Measurements from ENCODE around the gene DLST. TPM values are rescaled to one million over a fixed set of nuclear protein-coding genes. Genes with fewer than 3 reads are reported as not detected.

DLST gene
- total RNA-seq, 4 donors from 2014 or later: 79.3 to 98.7 (median 87.8) TPM

DNA sequence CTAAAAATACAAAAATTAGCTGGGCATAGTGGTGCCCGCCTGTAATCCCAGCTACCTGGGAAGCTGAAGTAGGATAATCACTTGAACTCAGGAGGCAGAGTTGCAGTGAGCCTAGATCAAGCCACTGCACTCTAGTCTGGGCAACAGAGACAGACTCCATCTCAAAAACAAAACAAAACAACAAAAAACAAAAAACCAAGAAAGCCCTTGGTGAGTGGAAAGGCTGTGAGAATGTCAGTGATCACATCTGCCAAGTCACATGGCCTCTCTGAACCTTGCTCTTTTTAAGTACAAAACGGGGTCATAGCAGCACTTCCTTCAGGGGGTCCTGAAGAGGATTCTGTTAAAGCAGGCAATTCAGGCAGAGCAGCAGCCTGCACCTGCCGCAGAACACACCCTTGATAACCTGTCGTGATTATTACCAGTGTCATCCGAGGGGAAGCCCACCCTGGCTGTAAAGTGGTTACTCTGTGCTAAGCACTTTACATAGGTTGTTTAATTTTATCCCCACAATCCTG, 31.7 kb downstream of the DLST start:
- peak overlapping the region in 1 of 4 donors; percentile 64 for H3K27ac ChIP-seq
- H3K36me3 ChIP-seq: no peaks in the 10 kb centered on the region
- WGBS, 2 donors (ENCODE audit: low coverage in 1 of 2): 60 to 67% methylated on average over 2 to 5 of the region's 5 CpGs
- H3K4me3 ChIP-seq: no peak overlapping the region
- no peak for ATAC-seq
- TF ChIP-seq, protein P1, sequence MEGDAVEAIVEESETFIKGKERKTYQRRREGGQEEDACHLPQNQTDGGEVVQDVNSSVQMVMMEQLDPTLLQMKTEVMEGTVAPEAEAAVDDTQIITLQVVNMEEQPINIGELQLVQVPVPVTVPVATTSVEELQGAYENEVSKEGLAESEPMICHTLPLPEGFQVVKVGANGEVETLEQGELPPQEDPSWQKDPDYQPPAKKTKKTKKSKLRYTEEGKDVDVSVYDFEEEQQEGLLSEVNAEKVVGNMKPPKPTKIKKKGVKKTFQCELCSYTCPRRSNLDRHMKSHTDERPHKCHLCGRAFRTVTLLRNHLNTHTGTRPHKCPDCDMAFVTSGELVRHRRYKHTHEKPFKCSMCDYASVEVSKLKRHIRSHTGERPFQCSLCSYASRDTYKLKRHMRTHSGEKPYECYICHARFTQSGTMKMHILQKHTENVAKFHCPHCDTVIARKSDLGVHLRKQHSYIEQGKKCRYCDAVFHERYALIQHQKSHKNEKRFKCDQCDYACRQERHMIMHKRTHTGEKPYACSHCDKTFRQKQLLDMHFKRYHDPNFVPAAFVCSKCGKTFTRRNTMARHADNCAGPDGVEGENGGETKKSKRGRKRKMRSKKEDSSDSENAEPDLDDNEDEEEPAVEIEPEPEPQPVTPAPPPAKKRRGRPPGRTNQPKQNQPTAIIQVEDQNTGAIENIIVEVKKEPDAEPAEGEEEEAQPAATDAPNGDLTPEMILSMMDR (IDR thresholded peaks at IDR 0.05): no peak
- TF ChIP-seq POLR2A (IDR thresholded peaks at IDR 0.05) (no peak), POLR2AphosphoS5 (IDR thresholded peaks at IDR 0.05) (no peak), EP300 (IDR thresholded peaks at IDR 0.05) (no peak)
- H3K9me3 ChIP-seq: no peaks in the 10 kb centered on the region
- H3K4me1 ChIP-seq: peaks cover 0 to 49% (median 19%) of the 10 kb centered on the region in 3 donors
- no peaks in the 10 kb centered on the region for H3K27me3 ChIP-seq

DNA sequence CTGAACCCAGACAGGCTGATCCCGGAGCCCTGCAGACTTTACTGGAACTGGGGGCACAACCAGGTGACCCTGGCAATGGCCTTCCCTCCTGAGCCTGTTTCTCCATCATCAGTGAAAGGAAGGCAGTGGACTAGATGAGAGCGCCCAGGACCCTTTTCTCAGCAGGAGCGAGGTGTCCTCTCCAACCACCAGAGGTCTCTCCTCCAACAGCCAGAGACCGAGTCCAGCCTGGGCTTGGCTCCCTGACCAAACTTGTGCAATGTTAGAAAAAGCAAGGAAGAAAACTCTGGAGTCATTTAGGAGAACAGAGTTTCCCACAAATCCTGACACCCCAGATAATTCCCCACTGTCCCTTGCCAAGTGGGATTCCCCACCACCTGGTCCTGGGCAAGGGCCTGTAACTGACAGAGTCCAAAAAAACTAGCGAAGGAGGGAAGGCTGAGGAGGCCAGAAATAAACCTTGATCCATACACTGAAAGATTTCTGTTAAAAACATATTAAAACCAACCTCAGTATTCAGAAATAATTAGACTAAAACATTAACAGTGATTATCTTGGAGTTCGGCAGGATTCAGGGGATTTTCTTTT, 32.4 kb downstream of the DLST start:
- TF ChIP-seq, protein P1 (IDR thresholded peaks at IDR 0.05): peak in 3 of 4 experiments; percentile 60 to 78 (median 74)
- TF ChIP-seq POLR2AphosphoS5 (IDR thresholded peaks at IDR 0.05) (peak; percentile 58), EP300 (IDR thresholded peaks at IDR 0.05) (no peak), POLR2A (IDR thresholded peaks at IDR 0.05) (no peak)
- Histone ChIP-seq H3K4me1 (peaks cover 0 to 52% (median 20%) of the 10 kb centered on the region in 3 donors), H3K4me3 (no peak overlapping the region), H3K36me3 (peaks cover 0 to 1% of the 10 kb centered on the region in 2 donors), H3K27ac (peak overlapping the region in 3 of 4 donors; percentile 61 to 64 (median 61)), H3K27me3 (no peaks in the 10 kb centered on the region), H3K9me3 (no peaks in the 10 kb centered on the region)
- WGBS, 2 donors (ENCODE audit: low coverage in 1 of 2): 26 to 41% methylated on average over 3 of the region's 6 CpGs
- peak; percentile 75 for ATAC-seq

DNA sequence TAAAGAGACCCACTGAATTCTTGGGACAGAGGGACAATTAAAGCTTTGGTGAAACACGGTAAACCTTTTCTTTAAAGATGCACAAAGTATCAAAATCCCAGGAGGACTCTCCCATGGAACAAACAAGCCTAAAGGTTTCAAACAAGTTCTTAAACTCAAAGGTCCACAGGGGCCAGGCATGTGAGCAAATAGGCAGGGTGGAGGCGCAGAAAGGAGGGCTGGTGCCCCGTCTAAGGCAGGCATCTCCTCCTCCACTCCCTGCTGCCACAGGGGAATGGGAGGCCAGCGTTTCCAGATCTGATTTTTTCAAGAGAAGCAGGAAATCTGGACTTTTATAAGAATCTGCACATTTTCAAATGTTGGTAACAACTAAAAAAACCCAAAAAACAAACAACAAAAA, 33.7 kb downstream of the DLST start:
- Histone ChIP-seq H3K27ac (peak overlapping the region in 2 of 4 donors; percentile 16 to 35), H3K4me1 (peaks cover 0 to 52% (median 20%) of the 10 kb centered on the region in 3 donors)

DNA sequence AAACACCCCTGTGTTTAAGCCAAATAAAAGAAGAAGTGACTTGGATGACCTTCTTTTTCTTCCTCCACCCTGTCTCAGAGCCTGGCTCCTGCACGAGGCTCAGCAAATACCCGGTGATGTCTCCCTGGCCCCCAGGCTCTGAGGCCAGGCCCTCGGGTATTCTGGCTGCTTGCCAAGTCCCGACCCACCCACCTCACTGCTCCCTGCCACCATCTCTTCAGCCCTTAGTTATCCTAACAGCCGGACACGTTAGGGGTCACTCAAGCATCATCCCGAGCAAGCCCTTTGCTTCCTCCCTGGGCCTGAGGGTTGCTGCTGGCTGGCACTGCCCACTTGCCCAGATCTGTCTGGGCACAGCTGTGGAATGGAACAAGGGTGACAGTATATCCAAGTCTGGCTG, 34.1 kb downstream of the DLST start:
- no peaks in the 10 kb centered on the region for H3K9me3 ChIP-seq
- H3K4me1 ChIP-seq: peaks cover 0 to 52% (median 20%) of the 10 kb centered on the region in 3 donors
- 30 to 48% methylated on average over 2 to 7 of the region's 7 CpGs for WGBS, 2 donors (ENCODE audit: low coverage in 1 of 2)
- TF ChIP-seq POLR2AphosphoS5 (IDR thresholded peaks at IDR 0.05): no peak
- no peak overlapping the region for H3K4me3 ChIP-seq
- no peak for ATAC-seq
- H3K36me3 ChIP-seq: peaks cover 0 to 12% of the 10 kb centered on the region in 2 donors
- H3K27ac ChIP-seq: peak overlapping the region in 2 of 4 donors; percentile 16 to 35
- H3K27me3 ChIP-seq: no peaks in the 10 kb centered on the region

More for the DNA sequence above, 33.7 kb downstream of the DLST start:
- TF ChIP-seq EP300 (IDR thresholded peaks at IDR 0.05) (no peak), POLR2A (IDR thresholded peaks at IDR 0.05) (no peak)
- no peak for ATAC-seq
- H3K27me3 ChIP-seq: no peaks in the 10 kb centered on the region
- no peak overlapping the region for H3K4me3 ChIP-seq
- peaks cover 0 to 12% of the 10 kb centered on the region in 2 donors for H3K36me3 ChIP-seq
- no peaks in the 10 kb centered on the region for H3K9me3 ChIP-seq
- 83% methylated on average over 1 to 4 of the region's 4 CpGs for WGBS, 2 donors (ENCODE audit: low coverage in 1 of 2)

DNA sequence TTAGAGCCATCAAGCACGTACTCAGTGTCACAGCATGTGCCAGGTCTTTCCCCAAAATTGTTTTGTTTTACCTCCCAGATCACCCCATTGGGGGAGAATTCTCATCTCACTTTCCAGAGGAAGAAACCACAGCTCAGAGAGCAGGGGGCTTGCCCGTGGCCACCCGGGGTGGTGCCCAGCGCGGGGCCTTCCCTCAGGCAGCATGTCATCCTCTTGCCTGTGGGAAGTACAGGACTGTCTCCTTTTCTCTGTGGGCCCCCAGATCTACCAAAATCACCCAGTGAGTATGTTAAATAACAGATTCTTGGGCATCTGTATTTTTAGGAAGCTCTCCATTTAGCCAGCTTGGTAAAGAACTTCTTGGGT, 35.4 kb downstream of the DLST start:
- Histone ChIP-seq H3K27me3 (no peaks in the 10 kb centered on the region), H3K4me3 (no peak overlapping the region), H3K27ac (peak overlapping the region in 3 of 4 donors; percentile 55 to 64 (median 56)), H3K4me1 (peaks cover 0 to 53% (median 20%) of the 10 kb centered on the region in 3 donors), H3K9me3 (no peaks in the 10 kb centered on the region), H3K36me3 (peaks cover 0 to 12% of the 10 kb centered on the region in 2 donors)
- no peak for ATAC-seq
- TF ChIP-seq POLR2AphosphoS5 (IDR thresholded peaks at IDR 0.05): no peak
- WGBS, 2 donors (ENCODE audit: low coverage in 1 of 2): 93% methylated on average over 4 of the region's 5 CpGs; no CpG with 5 or more reads in 1 of the 2 donors

DNA sequence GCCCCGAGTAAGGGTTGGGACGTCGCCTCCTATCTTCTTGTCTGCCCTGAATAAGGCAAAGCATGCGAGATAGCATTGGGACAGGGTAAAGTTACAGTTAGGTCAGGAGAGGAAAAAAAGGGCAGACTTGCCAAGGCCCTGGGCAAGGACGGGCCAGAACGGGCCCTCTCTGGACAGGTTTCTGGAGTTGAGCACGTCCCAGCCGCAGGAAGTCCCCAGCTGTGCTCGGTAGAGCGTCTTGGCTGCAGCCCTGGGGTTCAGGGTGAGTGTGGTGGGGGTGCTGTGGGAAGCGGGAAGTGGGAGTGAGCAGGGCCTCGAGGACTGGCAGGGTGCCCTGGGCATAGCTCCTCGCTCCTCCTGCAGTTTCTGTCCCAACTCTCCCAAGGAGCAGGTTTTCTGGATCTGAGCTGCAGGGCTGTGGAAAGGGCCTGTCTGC, 35.9 kb downstream of the DLST start:
- peak overlapping the region in 3 of 4 donors; percentile 55 to 64 (median 56) for H3K27ac ChIP-seq
- no peaks in the 10 kb centered on the region for H3K9me3 ChIP-seq
- H3K27me3 ChIP-seq: no peaks in the 10 kb centered on the region
- H3K4me3 ChIP-seq: no peak overlapping the region
- peak; percentile 69 for ATAC-seq
- WGBS, 2 donors (ENCODE audit: low coverage in 1 of 2): 30 to 47% methylated on average over 2 to 13 of the region's 13 CpGs
- peaks cover 0 to 58% (median 20%) of the 10 kb centered on the region in 3 donors for H3K4me1 ChIP-seq
- TF ChIP-seq POLR2A (IDR thresholded peaks at IDR 0.05): no peak
- TF ChIP-seq POLR2AphosphoS5 (IDR thresholded peaks at IDR 0.05): peak; percentile 39
- peaks cover 0 to 12% of the 10 kb centered on the region in 2 donors for H3K36me3 ChIP-seq

DNA sequence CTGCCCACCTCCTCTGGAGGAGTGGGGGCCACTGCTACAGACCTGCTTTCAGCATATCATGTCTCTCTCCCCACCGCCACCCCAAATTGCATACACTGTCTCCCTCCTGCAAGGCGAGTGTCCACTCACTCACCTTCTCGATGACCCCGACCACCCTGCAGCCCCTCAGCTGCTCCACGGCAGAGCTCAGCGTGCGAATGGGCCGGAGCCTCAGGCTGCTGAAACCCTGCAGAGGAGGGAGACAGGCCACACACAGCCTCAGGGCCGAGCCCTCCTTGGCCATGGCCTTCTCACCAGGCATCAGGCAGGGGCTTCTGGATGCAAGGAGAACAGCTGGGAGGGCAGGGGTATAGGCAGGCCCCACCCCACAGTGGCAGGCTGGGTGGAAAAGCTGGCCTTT, 36.7 kb downstream of the DLST start:
- Histone ChIP-seq H3K4me3 (no peak overlapping the region), H3K36me3 (peaks cover 0 to 12% of the 10 kb centered on the region in 2 donors), H3K27ac (peak overlapping the region in 3 of 4 donors; percentile 32 to 64 (median 55)), H3K4me1 (peaks cover 0 to 64% (median 20%) of the 10 kb centered on the region in 3 donors), H3K27me3 (no peaks in the 10 kb centered on the region), H3K9me3 (no peaks in the 10 kb centered on the region)
- 96 to 100% methylated on average over 2 to 4 of the region's 9 CpGs for WGBS, 2 donors (ENCODE audit: low coverage in 1 of 2)
- TF ChIP-seq POLR2A (IDR thresholded peaks at IDR 0.05): no peak
- no peak for TF ChIP-seq EP300 (IDR thresholded peaks at IDR 0.05)
- TF ChIP-seq, protein P1 (IDR thresholded peaks at IDR 0.05): no peak
- TF ChIP-seq POLR2AphosphoS5 (IDR thresholded peaks at IDR 0.05): no peak
- ATAC-seq: no peak
